OCI-LY7 (cell line): ENCODE data around the gene RFPL3. TPM values are rescaled to one million over a fixed set of nuclear protein-coding genes. Genes with fewer than 3 reads are reported as not detected.

Experiments
- BruUV-seq: library from RNA; stranded (reverse); fragments of 400-500 nt; replicated peaks from 2 replicates; lab custom pipeline; 2021; lab: Mats Ljungman, UMichigan
- CTCF ChIA-PET: fragments of 300-600 bp; sonication (Branson Sonifier 250); formaldehyde crosslinking; loops from one replicate; lab custom pipeline; 2022; ENCODE audit warnings: antibody characterized with exemption; ENCODE audit not compliant: unreplicated experiment; lab: Charles Lee
- POLR2A ChIA-PET: fragments of 300-600 bp; sonication (Branson Sonifier 250); formaldehyde crosslinking; loops from one replicate; lab custom pipeline; 2022; ENCODE audit warnings: antibody characterized with exemption; lab: Charles Lee
- DNase-seq: peaks from one replicate; pipeline ENCODE4 v3.0.0-alpha.2; 2015; ENCODE audit warnings: low spot score
- H2AFZ ChIP-seq: fragments of 200-600 bp; sonication (generic), shearing (Covaris generic); 2 replicates; pipeline ENCODE4 v1.6.1; 2014; ENCODE audit warnings: mild to moderate bottlenecking, antibody characterized with exemption, low read length, moderate library complexity
- H3K27ac ChIP-seq: fragments of 200-600 bp; sonication (generic); 2 replicates; pipeline ENCODE4 v1.5.1; 2014; ENCODE audit warnings: mixed run types, low read depth, mild to moderate bottlenecking, moderate library complexity, low read length, inconsistent platforms; ENCODE audit not compliant: poor library complexity, severe bottlenecking
- H3K36me3 ChIP-seq: fragments of 200-600 bp; sonication (generic); 2 replicates; pipeline ENCODE4 v1.6.1; 2014; ENCODE audit warnings: mild to moderate bottlenecking, antibody characterized with exemption, low read length, moderate library complexity, mixed read lengths; ENCODE audit not compliant: insufficient read depth
- H3K4me1 ChIP-seq: fragments of 200-600 bp; sonication (generic); 2 replicates; pipeline ENCODE4 v1.5.1; 2014; ENCODE audit warnings: mild to moderate bottlenecking, low read length; ENCODE audit not compliant: insufficient read depth, poor library complexity, severe bottlenecking
- H3K4me2 ChIP-seq: fragments of 200-600 bp; sonication (generic); 2 replicates; pipeline ENCODE4 v1.6.1; 2014; ENCODE audit warnings: mild to moderate bottlenecking, low read length
- H3K4me3 ChIP-seq: fragments of 200-600 bp; sonication (generic); 2 replicates; pipeline ENCODE4 v1.5.1; 2014; ENCODE audit warnings: mild to moderate bottlenecking, low read depth, low read length; ENCODE audit not compliant: poor library complexity, severe bottlenecking
- H3K79me2 ChIP-seq: fragments of 200-600 bp; sonication (generic); 2 replicates; pipeline ENCODE4 v1.6.1; 2016; ENCODE audit warnings: low read depth, mild to moderate bottlenecking, low read length, moderate library complexity, mixed read lengths; ENCODE audit not compliant: insufficient read depth
- H3K9me2 ChIP-seq: fragments of 200-600 bp; sonication (generic); 2 replicates; pipeline ENCODE4 v1.6.1; 2016; ENCODE audit warnings: mild to moderate bottlenecking, low read length, mixed read lengths; ENCODE audit not compliant: insufficient read depth
- H3K9me3 ChIP-seq: fragments of 200-600 bp; sonication (generic); 2 replicates; pipeline ENCODE4 v1.6.1; 2014; ENCODE audit warnings: mild to moderate bottlenecking, mixed run types, low read length, mixed read lengths
- H4K20me1 ChIP-seq: fragments of 200-600 bp; sonication (generic); 2 replicates; pipeline ENCODE4 v1.6.1; 2014; ENCODE audit warnings: mild to moderate bottlenecking, antibody characterized with exemption, low read length, moderate library complexity, mixed read lengths; ENCODE audit not compliant: insufficient read depth
- CTCF ChIP-seq: fragments of 200-600 bp; sonication (generic); conservative IDR thresholded peaks from 2 replicates; pipeline ENCODE4 v1.5.1; 2014; ENCODE audit warnings: mild to moderate bottlenecking, antibody characterized with exemption, low read length, moderate library complexity, mixed read lengths
- EZH2phosphoT487 ChIP-seq: fragments of 200-600 bp; sonication (generic); IDR thresholded peaks from 2 replicates; pipeline ENCODE4 v1.6.1; 2018; ENCODE audit warnings: low read depth, borderline replicate concordance, mild to moderate bottlenecking, mixed run types, antibody characterized with exemption, low read length, moderate library complexity, mixed read lengths
- intact Hi-C: fragments of 100-400 bp; cut with micrococcal nuclease; formaldehyde crosslinking; loops from one replicate; pipeline ENCODE4 v1.10.0; 2022; ENCODE audit not compliant: unreplicated experiment
- total RNA-seq, 2 experiments: library from RNA; depleted of rRNA in 1 of 2; stranded (reverse); fragments of >200 nt in 1 of 2; shearing (Covaris generic) in 1 of 2; gene quantifications; 2 replicates each; pipeline ENCODE4 v1.2.3, GENCODE V29; 2014 to 2022

RFPL3 gene
- total RNA-seq, 2 experiments from 2014 or later: not detected

- Histone ChIP-seq H3K9me3 (no peaks in the 10 kb centered on the region), H3K36me3 (peaks cover 95% of the 10 kb centered on the region), H3K79me2 (no peaks in the 10 kb centered on the region), H3K4me3 (no peak overlapping the region), H3K4me2 (no peak overlapping the region), H4K20me1 (no peaks in the 10 kb centered on the region), H2AFZ (no peak overlapping the region), H3K9me2 (no peaks in the 10 kb centered on the region), H3K4me1 (no peaks in the 10 kb centered on the region), H3K27ac (no peak overlapping the region)
- BruUV-seq: no TSS peak
- POLR2A ChIA-PET: interaction anchor here (0.6 kb wide), 1 partner anchor 24 kb away, joined by 4 read pairs; no protein-coding TSS in a partner anchor
- CTCF ChIA-PET: no interaction called here
- intact Hi-C loops: no loop called here
- no peak for DNase-seq
- TF ChIP-seq CTCF (no peak), EZH2phosphoT487 (no peak)
Measured at GRCh38 chr22:32396746-32397145, 39.1 kb downstream of the RFPL3 start.

- Histone ChIP-seq H3K4me2 (no peak overlapping the region), H3K27ac (no peak overlapping the region), H3K4me1 (peaks cover under 1% of the 10 kb centered on the region), H3K79me2 (no peaks in the 10 kb centered on the region), H2AFZ (no peak overlapping the region), H4K20me1 (no peaks in the 10 kb centered on the region), H3K9me2 (no peaks in the 10 kb centered on the region), H3K36me3 (peaks cover 93% of the 10 kb centered on the region), H3K4me3 (no peak overlapping the region), H3K9me3 (no peaks in the 10 kb centered on the region)
- intact Hi-C loops: no loop called here
- no peak for DNase-seq
- BruUV-seq: no TSS peak
- TF ChIP-seq EZH2phosphoT487 (no peak), CTCF (no peak)
- CTCF ChIA-PET: interaction anchor here (0.6 kb wide), 1 partner anchor 448 kb away, joined by 3 read pairs; no protein-coding TSS in a partner anchor
- POLR2A ChIA-PET: interaction anchor here (0.9 kb wide), 1 partner anchor 9 kb away, joined by 3 read pairs; no protein-coding TSS in a partner anchor
Measured at GRCh38 chr22:32401486-32401885, 43.8 kb downstream of the RFPL3 start.

- POLR2A ChIA-PET: interaction anchor here (0.6 kb wide), 1 partner anchor 488 kb away, joined by 3 read pairs; no protein-coding TSS in a partner anchor
- Histone ChIP-seq H3K79me2 (no peaks in the 10 kb centered on the region), H2AFZ (no peak overlapping the region), H3K36me3 (peaks cover 90% of the 10 kb centered on the region), H3K4me2 (no peak overlapping the region), H4K20me1 (peaks cover 12% of the 10 kb centered on the region), H3K9me3 (no peaks in the 10 kb centered on the region), H3K9me2 (no peaks in the 10 kb centered on the region), H3K4me3 (no peak overlapping the region), H3K27ac (no peak overlapping the region), H3K4me1 (peaks cover 20% of the 10 kb centered on the region)
- no peak for DNase-seq
- CTCF ChIA-PET: no interaction called here
- BruUV-seq: no TSS peak
- TF ChIP-seq EZH2phosphoT487 (no peak), CTCF (no peak)
- intact Hi-C loops: no loop called here
Measured at GRCh38 chr22:32404021-32404420, 46.4 kb downstream of the RFPL3 start.
